ENCODE data around the gene TNPO3. TPM values are rescaled to one million over a fixed set of nuclear protein-coding genes. Genes with fewer than 3 reads are reported as not detected.

The TNPO3 gene
- total RNA-seq, 1 donor from 2014 or later = 59.4 TPM

- intact Hi-C loops (cut with DNase I) = no loop called here
- Histone ChIP-seq H3K27ac (no peak overlapping the region), H3K4me3 (no peak overlapping the region), H3K4me1 (no peaks in the 10 kb centered on the region), H3K36me3 (peaks cover 53 to 79% of the 10 kb centered on the region in 2 donors), H3K27me3 (no peaks in the 10 kb centered on the region), H3K9me3 (no peaks in the 10 kb centered on the region)
- DNase-seq (ENCODE audit: low spot score in 2 of 2) = no peak
- no peak for TF ChIP-seq CTCF (IDR thresholded peaks at IDR 0.05)
Measured at GRCh38 chr7:128955981-128956380, 98.9 kb downstream of the TNPO3 start.

GRCh38 chr7:128954830-128955802 lies 99.8 kb downstream of the TNPO3 start:
- intact Hi-C loops (cut with DNase I) = no loop called here
- no peak for TF ChIP-seq CTCF (IDR thresholded peaks at IDR 0.05)
- DNase-seq (ENCODE audit: low spot score in 2 of 2) = no peak
- Histone ChIP-seq H3K4me3 (no peak overlapping the region), H3K9me3 (no peaks in the 10 kb centered on the region), H3K36me3 (peaks cover 52 to 76% of the 10 kb centered on the region in 2 donors), H3K27me3 (no peaks in the 10 kb centered on the region), H3K27ac (no peak overlapping the region), H3K4me1 (no peaks in the 10 kb centered on the region)

GRCh38 chr7:128954150-128954549 lies 100.8 kb downstream of the TNPO3 start:
- Histone ChIP-seq H3K36me3 (peaks cover 42 to 66% of the 10 kb centered on the region in 2 donors), H3K27ac (no peak overlapping the region)
- no peak for TF ChIP-seq CTCF (IDR thresholded peaks at IDR 0.05)

GRCh38 chr7:128951296-128951695 lies 103.6 kb downstream of the TNPO3 start:
- Histone ChIP-seq H3K4me3 (no peak overlapping the region), H3K9me3 (no peaks in the 10 kb centered on the region), H3K27me3 (no peaks in the 10 kb centered on the region), H3K4me1 (no peaks in the 10 kb centered on the region), H3K36me3 (peaks cover 25 to 38% of the 10 kb centered on the region in 2 donors), H3K27ac (no peak overlapping the region)
- intact Hi-C loops (cut with DNase I) = no loop called here
- TF ChIP-seq CTCF (IDR thresholded peaks at IDR 0.05) = no peak
- no peak for DNase-seq (ENCODE audit: low spot score in 2 of 2)

More at GRCh38 chr7:128954150-128954549, 100.8 kb downstream of the TNPO3 start:
- H3K4me3 ChIP-seq = no peak overlapping the region
- intact Hi-C loops (cut with DNase I) = no loop called here
- H3K27me3 ChIP-seq = no peaks in the 10 kb centered on the region
- H3K9me3 ChIP-seq = no peaks in the 10 kb centered on the region
- DNase-seq (ENCODE audit: low spot score in 2 of 2) = no peak
- no peaks in the 10 kb centered on the region for H3K4me1 ChIP-seq

- intact Hi-C loops (cut with DNase I) = no loop called here
- DNase-seq (ENCODE audit: low spot score in 2 of 2) = no peak
- no peak for TF ChIP-seq CTCF (IDR thresholded peaks at IDR 0.05)
- no peaks in the 10 kb centered on the region for H3K4me1 ChIP-seq
- no peak overlapping the region for H3K27ac ChIP-seq
- no peaks in the 10 kb centered on the region for H3K9me3 ChIP-seq
- peaks cover 14 to 19% of the 10 kb centered on the region in 2 donors for H3K36me3 ChIP-seq
- no peak overlapping the region for H3K4me3 ChIP-seq
- H3K27me3 ChIP-seq = no peaks in the 10 kb centered on the region
Measured at GRCh38 chr7:128948976-128949760, 105.7 kb downstream of the TNPO3 start.

Measured in ascending aorta (tissue), 2 donors.